ENCODE data around the gene RBBP8. TPM values are rescaled to one million over a fixed set of nuclear protein-coding genes. Genes with fewer than 3 reads are reported as not detected.

RBBP8 gene
- total and polyA plus RNA-seq, 4 donors: 24.9 to 64.3 (median 32.3) TPM

- DNase-seq: no peak
These were observed 141.0 kb downstream of the RBBP8 start for GRCh38 chr18:23073996-23074606.

More at GRCh38 chr18:23073996-23074606, 141.0 kb downstream of the RBBP8 start:
- ATAC-seq (ENCODE audit: insufficient read depth, low FRiP score): no peak
- no peak overlapping the region for H3K27ac ChIP-seq (ENCODE audit: low read depth in 1 of 2, low read length in 1 of 2)
- H3K27me3 ChIP-seq (ENCODE audit: control insufficient read depth in 3 of 3, insufficient read depth in 3 of 3, low read length in 2 of 3): no peaks in the 10 kb centered on the region
- TF ChIP-seq CTCF (IDR thresholded peaks at IDR 0.05; ENCODE audit: control extremely low read depth, extremely low read depth): no peak
- H3K4me3 ChIP-seq: no peak overlapping the region
- peaks cover 0 to 7% (median 4%) of the 10 kb centered on the region in 5 donors for H3K4me1 ChIP-seq (ENCODE audit: control insufficient read depth in 5 of 5, insufficient read depth in 5 of 5, low read length in 5 of 5)
- 72 to 82% methylated on average over 8 of the region's 8 CpGs for WGBS, 2 donors
- H3K9ac ChIP-seq (ENCODE audit: insufficient read depth in 1 of 2, low read length in 2 of 2): no peak overlapping the region
- no peaks in the 10 kb centered on the region for H3K36me3 ChIP-seq (ENCODE audit: control insufficient read depth in 4 of 4, insufficient read depth in 4 of 4, low read length in 4 of 4)
- peaks cover 0 to 3% (median 0%) of the 10 kb centered on the region in 4 donors for H3K9me3 ChIP-seq (ENCODE audit: control insufficient read depth in 4 of 4, insufficient read depth in 3 of 4, low read length in 3 of 4)

Small RNA genes within 50 kb of the gene (small RNA-seq; reads per million reads assigned to genes)
- not detected for gene RF00019 (ENCODE audit: low replicate concordance)
- not detected for gene RN7SL745P (ENCODE audit: low replicate concordance)

Other genes starting within 250 kb of the RBBP8 start
- gene CABLES1, start 202.2 kb downstream of the RBBP8 start, total RNA-seq: 10 to 100 TPM; 19.2 to 32.6 TPM
- gene CABLES1, start 202.2 kb downstream of the RBBP8 start, polyA plus RNA-seq: 10 to 100 TPM in 1 of 2 donors, 1 to 10 TPM in 1; 4.2 to 10.3 TPM

Measured in lung (tissue), 13 donors.